Nasal cavity respiratory epithelium epithelial cell of viscerocranial mucosa (primary cell): ENCODE measurements around the gene CDK1. TPM values are rescaled to one million over a fixed set of nuclear protein-coding genes. Genes with fewer than 3 reads are reported as not detected.

Source experiments
- total RNA-seq: library from RNA; depleted of rRNA; stranded (reverse); fragments of >200 nt; gene quantifications from 2 replicates; pipeline ENCODE4 v1.2.3, GENCODE V29; 2014

CDK1 gene
- 0.68 and 0.85 TPM in 2 replicates for total RNA-seq

GRCh38 chr10:60778214-60778970, at the start of gene CDK1:
CDK1 (plus strand) TSS chr10:60778478; CDS start chr10:60780166, 1,688 bp downstream.

Other genes starting within 250 kb of the CDK1 start
- 5.1 and 9.2 TPM in 2 replicates for gene RHOBTB1, start 165.7 kb downstream of the CDK1 start, total RNA-seq